WERI-Rb-1 (cell line): ENCODE data around the gene FKBP4.

Experiments
- DNase-seq: peaks from one replicate; pipeline ENCODE4 v3.0.0-alpha.2; 2020
- H3K27ac ChIP-seq: fragments of 250-450 bp; sonication (Bioruptor Pico); 2 replicates; pipeline ENCODE4 v1.5.1; 2020; ENCODE audit warnings: mild to moderate bottlenecking, moderate library complexity
- H3K27me3 ChIP-seq: fragments of 250-450 bp; sonication (Bioruptor Pico); 2 replicates; pipeline ENCODE4 v1.5.1; 2021; ENCODE audit warnings: mild to moderate bottlenecking, low read depth, moderate library complexity; ENCODE audit not compliant: insufficient read depth, severe bottlenecking
- H3K36me3 ChIP-seq: fragments of 250-450 bp; sonication (Bioruptor Pico); 2 replicates; pipeline ENCODE4 v1.5.1; 2020; ENCODE audit warnings: mild to moderate bottlenecking, moderate library complexity
- H3K4me3 ChIP-seq: 2 replicates; pipeline ENCODE4 v1.5.1; 2011; ENCODE audit warnings: low read depth, mild to moderate bottlenecking, control low read depth, low read length
- H3K9me3 ChIP-seq: fragments of 250-450 bp; sonication (Bioruptor Pico); 2 replicates; pipeline ENCODE4 v1.5.1; 2021; ENCODE audit warnings: mild to moderate bottlenecking, moderate library complexity; ENCODE audit not compliant: severe bottlenecking
- TF ChIP-seq, protein P1 (sequence below): IDR thresholded peaks from 2 replicates; pipeline ENCODE4 v1.5.1; 2011; ENCODE audit warnings: low read depth, mild to moderate bottlenecking, control low read depth, inconsistent platforms, low read length

Gene FKBP4

DNA sequence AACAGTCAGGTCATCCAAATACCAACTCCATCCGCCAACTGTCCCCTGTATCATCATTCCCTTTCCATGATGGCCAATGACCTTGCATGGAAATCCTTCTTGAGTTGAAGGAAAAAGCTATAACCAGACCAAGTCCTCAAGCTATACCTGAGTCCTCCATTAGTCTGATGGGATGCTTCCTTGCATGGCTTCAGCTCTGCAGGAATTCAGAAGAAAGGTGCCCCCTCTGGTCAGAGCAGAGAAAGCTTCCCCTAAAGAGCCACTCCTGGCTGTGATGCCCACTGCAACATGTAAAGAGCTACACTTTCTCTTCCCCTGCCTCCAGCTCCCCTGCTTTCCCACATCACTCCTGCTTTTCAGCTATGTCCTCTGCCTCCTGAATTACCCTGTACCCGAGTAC lies 43.1 kb upstream of the FKBP4 start:
- peaks cover 35% of the 10 kb centered on the region for H3K27me3 ChIP-seq
- no peaks in the 10 kb centered on the region for H3K9me3 ChIP-seq
- peak; percentile 27 for DNase-seq
- no peaks in the 10 kb centered on the region for H3K36me3 ChIP-seq
- no peak overlapping the region for H3K27ac ChIP-seq
- TF ChIP-seq, protein P1, sequence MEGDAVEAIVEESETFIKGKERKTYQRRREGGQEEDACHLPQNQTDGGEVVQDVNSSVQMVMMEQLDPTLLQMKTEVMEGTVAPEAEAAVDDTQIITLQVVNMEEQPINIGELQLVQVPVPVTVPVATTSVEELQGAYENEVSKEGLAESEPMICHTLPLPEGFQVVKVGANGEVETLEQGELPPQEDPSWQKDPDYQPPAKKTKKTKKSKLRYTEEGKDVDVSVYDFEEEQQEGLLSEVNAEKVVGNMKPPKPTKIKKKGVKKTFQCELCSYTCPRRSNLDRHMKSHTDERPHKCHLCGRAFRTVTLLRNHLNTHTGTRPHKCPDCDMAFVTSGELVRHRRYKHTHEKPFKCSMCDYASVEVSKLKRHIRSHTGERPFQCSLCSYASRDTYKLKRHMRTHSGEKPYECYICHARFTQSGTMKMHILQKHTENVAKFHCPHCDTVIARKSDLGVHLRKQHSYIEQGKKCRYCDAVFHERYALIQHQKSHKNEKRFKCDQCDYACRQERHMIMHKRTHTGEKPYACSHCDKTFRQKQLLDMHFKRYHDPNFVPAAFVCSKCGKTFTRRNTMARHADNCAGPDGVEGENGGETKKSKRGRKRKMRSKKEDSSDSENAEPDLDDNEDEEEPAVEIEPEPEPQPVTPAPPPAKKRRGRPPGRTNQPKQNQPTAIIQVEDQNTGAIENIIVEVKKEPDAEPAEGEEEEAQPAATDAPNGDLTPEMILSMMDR: peak; percentile 61
- H3K4me3 ChIP-seq: no peak overlapping the region

DNA sequence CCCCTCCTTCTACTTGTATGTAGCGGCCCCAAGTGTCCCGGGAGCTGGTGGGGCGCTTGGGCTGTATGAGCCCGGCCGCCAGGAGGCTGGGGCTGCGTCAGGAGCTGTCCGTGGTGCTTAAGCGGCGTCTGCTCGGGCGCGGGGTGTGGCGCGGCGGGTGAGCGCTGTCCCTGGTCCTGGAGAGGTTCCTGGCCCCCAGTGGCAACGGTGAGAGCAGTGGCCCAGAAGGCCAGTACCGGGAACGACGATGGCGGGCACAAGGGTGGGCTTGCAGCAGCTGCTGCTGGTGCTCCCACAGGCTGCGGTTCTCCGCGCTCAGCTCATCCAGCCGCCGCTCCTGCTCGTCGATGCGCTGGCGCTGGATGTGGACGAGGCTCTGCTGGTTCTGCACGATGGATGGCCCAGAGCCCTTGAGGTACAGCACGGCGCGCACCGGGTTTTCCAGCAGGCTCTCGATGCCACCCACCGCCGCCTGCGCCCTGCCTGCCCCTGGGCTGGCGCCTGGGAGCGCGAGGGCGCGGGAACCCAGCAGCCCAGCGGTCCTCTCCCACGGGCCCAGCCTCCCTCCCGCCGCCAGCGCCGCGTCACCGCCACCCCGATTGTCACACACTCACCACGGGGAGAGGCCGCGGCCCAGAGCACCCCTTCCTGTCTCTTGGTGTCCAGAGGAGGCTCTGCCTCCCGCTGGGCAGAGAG lies 41.9 kb upstream of the FKBP4 start:
- H3K4me3 ChIP-seq: peak overlapping the region; percentile 38
- no peaks in the 10 kb centered on the region for H3K36me3 ChIP-seq
- TF ChIP-seq, protein P1: no peak
- peak; percentile 17 for DNase-seq
- H3K9me3 ChIP-seq: no peaks in the 10 kb centered on the region
- no peak overlapping the region for H3K27ac ChIP-seq
- peaks cover 35% of the 10 kb centered on the region for H3K27me3 ChIP-seq

DNA sequence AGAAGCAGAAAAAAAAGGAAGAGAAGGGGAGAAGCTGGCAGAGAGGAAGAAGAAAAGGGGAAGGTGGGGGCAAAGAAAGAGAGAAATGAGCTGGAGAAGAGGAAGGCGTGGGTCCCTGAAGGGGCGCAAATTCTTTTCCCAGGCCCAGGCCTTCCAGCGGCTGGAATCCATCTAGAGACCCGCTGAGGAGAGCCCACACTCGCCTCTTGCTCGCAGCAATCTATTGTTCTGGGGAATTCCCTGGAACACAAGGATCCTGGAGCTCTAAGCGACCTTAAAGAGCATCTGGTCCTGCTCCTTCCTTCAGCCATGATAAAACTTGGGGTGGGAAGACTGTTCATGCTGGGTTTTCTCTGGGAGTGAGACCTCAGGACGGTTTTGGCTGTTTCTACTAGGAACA lies 41.2 kb upstream of the FKBP4 start:
- Histone ChIP-seq H3K9me3 (no peaks in the 10 kb centered on the region), H3K27me3 (peaks cover 35% of the 10 kb centered on the region)
- DNase-seq: no peak

DNA sequence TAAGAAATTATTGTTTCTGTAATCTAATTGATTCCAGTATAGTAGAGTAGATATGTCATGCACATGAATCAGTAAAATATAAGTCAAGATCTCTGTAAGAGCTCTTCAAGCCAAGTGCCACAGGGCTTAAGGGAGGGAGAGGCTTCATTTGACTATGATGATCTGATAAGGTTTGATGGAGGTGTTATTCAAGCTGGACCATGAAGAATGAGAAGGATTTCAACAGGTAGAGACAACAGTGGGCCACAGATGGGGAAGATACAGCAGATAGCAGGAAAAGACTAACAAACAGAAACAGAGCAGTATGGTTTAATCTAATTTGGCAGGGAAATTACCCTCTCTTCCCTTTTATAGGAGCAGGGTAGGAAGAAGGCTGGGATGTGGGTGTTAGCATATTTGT lies 40.6 kb upstream of the FKBP4 start:
- H3K9me3 ChIP-seq: no peaks in the 10 kb centered on the region

More for the DNA sequence above, 41.2 kb upstream of the FKBP4 start:
- Histone ChIP-seq H3K36me3 (no peaks in the 10 kb centered on the region), H3K4me3 (no peak overlapping the region), H3K27ac (no peak overlapping the region)
- TF ChIP-seq, protein P1: no peak

DNA sequence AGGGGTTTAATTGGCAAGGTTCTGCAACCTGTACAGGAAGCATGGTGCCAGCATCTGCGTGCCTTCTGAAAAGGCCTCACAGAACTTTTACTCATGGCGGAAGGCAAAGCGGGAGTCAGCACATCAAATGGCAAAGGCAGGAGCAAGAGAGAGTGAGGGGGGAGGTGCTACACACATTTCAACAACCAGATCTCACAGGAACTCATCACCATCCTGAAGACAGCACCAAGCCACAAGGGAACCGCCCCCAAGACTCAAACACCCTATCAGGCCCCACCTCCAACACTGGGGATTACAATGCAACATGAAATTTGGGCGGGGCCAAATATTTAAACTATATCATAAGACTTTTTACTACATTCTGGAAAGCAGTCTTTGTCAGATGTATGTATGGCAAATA lies 38.0 kb upstream of the FKBP4 start:
- TF ChIP-seq, protein P1: no peak
- no peak for DNase-seq
- H3K27me3 ChIP-seq: peaks cover 27% of the 10 kb centered on the region

More for the DNA sequence above, 40.6 kb upstream of the FKBP4 start:
- Histone ChIP-seq H3K36me3 (no peaks in the 10 kb centered on the region), H3K27me3 (peaks cover 35% of the 10 kb centered on the region), H3K4me3 (no peak overlapping the region), H3K27ac (no peak overlapping the region)
- DNase-seq: no peak
- TF ChIP-seq, protein P1: no peak

DNA sequence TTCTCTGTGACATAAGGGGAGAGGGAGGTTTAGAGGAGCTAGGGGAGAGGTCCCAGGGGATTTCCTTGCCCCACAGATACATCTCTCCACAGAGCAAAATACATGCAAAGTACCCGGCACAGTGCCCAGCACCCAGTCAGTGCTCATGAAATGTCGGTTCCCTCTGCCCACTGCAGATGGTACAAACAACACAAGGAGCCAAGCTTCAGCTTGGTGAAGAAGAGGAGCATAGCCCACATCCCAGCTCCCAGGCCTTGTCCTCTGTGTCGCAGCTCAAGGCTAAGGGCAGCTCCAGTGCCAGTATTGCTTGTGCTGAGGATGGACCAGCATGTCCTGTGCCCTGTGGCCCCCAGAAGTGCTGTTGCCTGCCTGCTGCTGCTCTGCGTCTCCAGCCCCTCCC lies 35.0 kb upstream of the FKBP4 start:
- Histone ChIP-seq H3K27ac (no peak overlapping the region), H3K36me3 (no peaks in the 10 kb centered on the region), H3K9me3 (no peaks in the 10 kb centered on the region), H3K27me3 (no peaks in the 10 kb centered on the region), H3K4me3 (no peak overlapping the region)
- DNase-seq: no peak
- TF ChIP-seq, protein P1: no peak

More for the DNA sequence above, 38.0 kb upstream of the FKBP4 start:
- H3K4me3 ChIP-seq: no peak overlapping the region
- H3K9me3 ChIP-seq: no peaks in the 10 kb centered on the region
- H3K36me3 ChIP-seq: no peaks in the 10 kb centered on the region
- H3K27ac ChIP-seq: no peak overlapping the region
